ENCODE results near the gene LARGE2.

The LARGE2 gene

DNA sequence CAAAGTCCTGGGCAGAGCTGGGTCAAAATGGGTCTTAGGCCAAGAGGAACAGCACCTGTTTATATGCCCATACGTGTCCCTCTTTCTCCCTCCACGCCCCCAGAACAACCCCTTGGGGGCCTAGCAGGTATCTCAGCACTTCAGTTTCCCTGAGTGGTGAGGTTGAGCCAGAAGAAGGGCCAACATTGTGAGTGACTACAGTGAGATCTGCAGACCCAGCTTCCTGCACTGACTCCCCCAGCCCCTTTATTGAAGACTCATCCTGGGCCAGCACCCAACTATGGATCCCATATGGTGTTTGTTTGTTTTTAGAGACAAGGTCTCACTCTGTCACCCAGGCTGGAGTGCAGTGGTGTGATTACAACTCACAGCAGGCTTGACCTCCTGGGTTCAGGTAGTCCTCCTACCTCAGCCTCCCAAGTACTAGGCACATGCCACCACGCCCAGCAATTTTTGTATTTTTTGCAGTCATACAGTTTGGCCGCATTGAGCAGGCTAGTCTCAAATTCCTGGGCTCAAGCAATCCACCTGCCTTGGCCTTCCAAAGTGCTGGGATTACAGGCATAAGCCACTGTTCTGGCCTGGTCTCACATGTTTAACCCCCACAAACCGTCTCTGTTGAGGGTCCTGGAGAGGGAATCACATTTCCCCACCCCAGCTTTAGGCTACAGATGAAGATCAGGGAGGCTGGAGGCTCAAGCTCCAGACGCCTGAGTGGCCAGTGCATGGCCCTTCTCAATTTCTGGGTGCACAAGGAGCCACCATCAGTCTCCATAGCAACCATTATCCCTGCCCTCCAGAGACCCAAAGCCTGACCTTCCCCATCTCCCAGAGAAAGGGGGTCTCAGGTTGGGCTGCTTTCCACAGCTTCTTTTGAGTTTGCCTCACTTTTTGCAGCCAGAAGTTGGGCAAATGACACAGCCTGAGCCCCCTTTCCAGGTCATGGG, 1.7 kb upstream of the LARGE2 start:
- no peaks in the 10 kb centered on the region for H3K9me3 ChIP-seq (ENCODE audit: control insufficient read depth, low read length)
- peaks cover 23% of the 10 kb centered on the region for H3K27me3 ChIP-seq (ENCODE audit: control insufficient read depth, insufficient read depth, low read length)
- no peak overlapping the region for H3K4me3 ChIP-seq (ENCODE audit: low read length)
- no peaks in the 10 kb centered on the region for H3K36me3 ChIP-seq (ENCODE audit: control insufficient read depth, insufficient read depth, low read length)
- peak overlapping the region; percentile 31 for H3K9ac ChIP-seq (ENCODE audit: low read length)
- H3K4me1 ChIP-seq (ENCODE audit: control insufficient read depth, insufficient read depth, low read length): peaks cover 6% of the 10 kb centered on the region

DNA sequence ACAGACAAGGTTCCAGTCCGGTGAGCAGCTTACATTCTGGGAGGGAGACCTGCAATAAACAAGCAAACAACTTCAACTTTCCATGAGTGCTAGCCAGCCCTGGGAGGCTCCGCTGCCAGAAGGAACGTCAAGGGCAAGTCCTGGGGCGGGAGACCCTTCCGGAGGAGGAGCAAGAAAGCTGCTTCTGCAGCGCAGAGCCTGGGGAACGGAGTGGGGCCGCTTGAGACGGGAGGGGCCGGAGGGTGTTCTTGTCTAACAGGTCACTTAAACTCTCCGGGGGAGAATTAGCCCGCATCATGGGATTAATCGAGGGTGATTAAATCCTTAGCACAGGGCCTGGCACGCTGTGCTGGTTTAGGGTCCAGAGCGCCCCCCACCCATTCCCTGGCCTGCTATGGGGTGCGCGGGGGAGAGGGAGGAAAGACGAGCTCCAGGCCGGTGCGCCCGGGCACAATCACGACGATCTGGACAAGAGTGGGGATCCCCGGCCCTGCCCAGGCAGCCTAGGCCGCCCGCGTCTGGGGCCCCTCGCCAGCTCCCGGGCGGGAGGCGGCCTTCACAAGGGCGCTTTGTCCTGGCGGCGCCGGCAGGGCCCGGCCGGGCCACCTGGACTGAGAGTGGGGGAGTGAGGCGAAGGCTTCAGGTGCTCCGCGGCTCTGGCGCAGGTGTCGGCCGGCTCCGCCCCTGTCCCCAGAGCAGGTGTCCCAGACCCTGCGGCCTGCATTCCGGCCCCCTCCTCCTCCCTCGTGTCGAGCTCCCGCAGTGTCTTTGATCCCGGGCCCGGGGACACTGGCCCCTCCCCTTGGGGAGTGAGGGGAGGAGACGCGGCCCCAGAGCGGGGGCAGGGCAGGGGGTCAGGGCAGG, 663 bp upstream of the LARGE2 start:
- Histone ChIP-seq H3K9me3 (ENCODE audit: control insufficient read depth, low read length) (no peaks in the 10 kb centered on the region), H3K36me3 (ENCODE audit: control insufficient read depth, insufficient read depth, low read length) (no peaks in the 10 kb centered on the region), H3K9ac (ENCODE audit: low read length) (peak overlapping the region; percentile 31), H3K4me3 (ENCODE audit: low read length) (peak overlapping the region; percentile 25), H3K27me3 (ENCODE audit: control insufficient read depth, insufficient read depth, low read length) (peaks cover 23% of the 10 kb centered on the region), H3K4me1 (ENCODE audit: control insufficient read depth, insufficient read depth, low read length) (peaks cover 6% of the 10 kb centered on the region)

DNA sequence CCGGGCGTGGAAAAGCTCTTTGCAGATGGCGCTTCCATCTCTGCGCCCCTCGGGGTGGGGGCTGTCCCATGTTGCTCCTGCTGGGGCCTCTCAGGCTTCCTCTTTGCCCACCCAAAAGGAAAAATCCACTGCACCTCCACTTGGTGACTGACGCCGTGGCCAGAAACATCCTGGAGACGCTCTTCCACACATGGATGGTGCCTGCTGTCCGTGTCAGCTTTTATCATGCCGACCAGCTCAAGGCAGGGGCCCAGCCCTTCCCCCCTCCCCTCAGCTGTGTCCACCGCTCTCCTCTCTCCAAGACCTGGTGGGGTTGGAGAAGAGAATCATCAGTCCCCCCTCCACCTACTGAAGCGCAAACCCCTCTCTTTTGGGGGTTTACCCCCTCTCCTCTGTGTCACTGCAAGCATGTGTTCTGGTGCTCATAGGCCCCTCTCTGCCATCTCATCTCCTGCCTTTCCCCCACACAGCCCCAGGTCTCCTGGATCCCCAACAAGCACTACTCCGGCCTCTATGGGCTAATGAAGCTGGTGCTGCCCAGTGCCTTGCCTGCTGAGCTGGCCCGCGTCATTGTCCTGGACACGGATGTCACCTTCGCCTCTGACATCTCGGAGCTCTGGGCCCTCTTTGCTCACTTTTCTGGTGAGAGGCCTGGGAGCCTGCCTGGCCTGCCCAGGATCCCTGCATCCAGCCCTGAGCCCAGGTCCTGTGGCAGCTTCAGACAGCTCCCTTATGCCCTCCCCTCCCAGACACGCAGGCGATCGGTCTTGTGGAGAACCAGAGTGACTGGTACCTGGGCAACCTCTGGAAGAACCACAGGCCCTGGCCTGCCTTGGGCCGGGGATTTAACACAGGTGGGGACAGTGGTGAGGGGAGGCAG, 1.8 kb downstream of the LARGE2 start:
- H3K4me3 ChIP-seq (ENCODE audit: low read length): no peak overlapping the region
- H3K27me3 ChIP-seq (ENCODE audit: control insufficient read depth, insufficient read depth, low read length): peaks cover 23% of the 10 kb centered on the region
- H3K4me1 ChIP-seq (ENCODE audit: control insufficient read depth, insufficient read depth, low read length): peaks cover 6% of the 10 kb centered on the region
- H3K9me3 ChIP-seq (ENCODE audit: control insufficient read depth, low read length): no peaks in the 10 kb centered on the region
- no peaks in the 10 kb centered on the region for H3K36me3 ChIP-seq (ENCODE audit: control insufficient read depth, insufficient read depth, low read length)
- no peak overlapping the region for H3K9ac ChIP-seq (ENCODE audit: low read length)

DNA sequence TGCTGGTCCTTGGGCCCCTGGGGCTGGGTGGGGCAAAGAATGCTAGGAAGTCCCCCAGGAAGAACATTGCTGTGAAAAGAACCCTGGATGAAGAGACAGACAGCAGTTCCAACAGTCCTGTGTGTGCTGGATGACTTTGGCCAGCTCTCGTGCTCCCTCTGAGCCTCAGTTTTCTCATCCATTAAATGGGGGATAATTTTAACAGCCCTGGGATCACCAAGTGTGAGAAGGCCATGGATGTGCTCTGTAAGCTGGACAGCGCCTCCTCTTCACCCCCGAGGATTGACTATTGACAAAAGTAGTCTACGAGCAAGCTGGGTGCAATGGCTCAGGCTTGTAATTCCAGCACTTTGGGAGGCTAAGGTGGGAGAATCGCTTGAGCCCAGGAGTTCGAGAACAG, 2.5 kb downstream of the LARGE2 start:
- no peak overlapping the region for H3K4me3 ChIP-seq (ENCODE audit: low read length)
- no peaks in the 10 kb centered on the region for H3K9me3 ChIP-seq (ENCODE audit: control insufficient read depth, low read length)
- H3K4me1 ChIP-seq (ENCODE audit: control insufficient read depth, insufficient read depth, low read length): peaks cover 10% of the 10 kb centered on the region
- H3K9ac ChIP-seq (ENCODE audit: low read length): no peak overlapping the region
- H3K36me3 ChIP-seq (ENCODE audit: control insufficient read depth, insufficient read depth, low read length): no peaks in the 10 kb centered on the region
- peaks cover 23% of the 10 kb centered on the region for H3K27me3 ChIP-seq (ENCODE audit: control insufficient read depth, insufficient read depth, low read length)

DNA sequence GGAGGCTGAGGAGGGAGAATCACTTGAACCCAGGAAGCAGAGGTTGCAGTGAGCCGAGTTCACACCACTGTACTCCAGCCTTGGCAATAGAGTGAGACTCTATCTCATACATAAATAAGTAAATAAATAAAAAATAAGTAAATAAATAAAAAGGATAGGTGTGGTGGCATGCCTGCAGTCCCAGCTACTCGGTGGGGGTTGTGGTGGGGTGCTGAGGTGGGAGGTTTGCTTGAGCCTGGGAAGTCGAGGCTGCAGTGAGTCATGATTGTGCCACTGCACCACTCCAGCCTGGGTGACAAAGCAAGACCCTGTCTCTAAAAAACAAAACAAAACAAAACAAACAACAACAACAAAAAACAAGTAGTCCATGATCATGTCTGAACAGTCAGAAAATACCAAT, 3.1 kb downstream of the LARGE2 start:
- Histone ChIP-seq H3K4me1 (ENCODE audit: control insufficient read depth, insufficient read depth, low read length) (peaks cover 16% of the 10 kb centered on the region), H3K27me3 (ENCODE audit: control insufficient read depth, insufficient read depth, low read length) (peaks cover 23% of the 10 kb centered on the region), H3K36me3 (ENCODE audit: control insufficient read depth, insufficient read depth, low read length) (no peaks in the 10 kb centered on the region), H3K9ac (ENCODE audit: low read length) (no peak overlapping the region), H3K4me3 (ENCODE audit: low read length) (no peak overlapping the region), H3K9me3 (ENCODE audit: control insufficient read depth, low read length) (no peaks in the 10 kb centered on the region)

DNA sequence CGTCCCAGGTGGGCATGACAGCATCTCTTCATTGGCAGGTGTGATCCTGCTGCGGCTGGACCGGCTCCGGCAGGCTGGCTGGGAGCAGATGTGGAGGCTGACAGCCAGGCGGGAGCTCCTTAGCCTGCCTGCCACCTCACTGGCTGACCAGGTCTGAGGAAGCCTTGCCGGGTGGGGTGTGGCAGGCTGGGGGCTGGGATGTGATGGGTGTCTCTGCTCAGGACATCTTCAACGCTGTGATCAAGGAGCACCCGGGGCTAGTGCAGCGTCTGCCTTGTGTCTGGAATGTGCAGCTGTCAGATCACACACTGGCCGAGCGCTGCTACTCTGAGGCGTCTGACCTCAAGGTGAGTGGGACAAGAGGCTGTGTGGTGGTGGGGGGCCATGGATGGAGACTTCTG, 3.5 kb downstream of the LARGE2 start:
- Histone ChIP-seq H3K4me3 (ENCODE audit: low read length) (no peak overlapping the region), H3K4me1 (ENCODE audit: control insufficient read depth, insufficient read depth, low read length) (peaks cover 17% of the 10 kb centered on the region), H3K27me3 (ENCODE audit: control insufficient read depth, insufficient read depth, low read length) (peaks cover 23% of the 10 kb centered on the region), H3K9ac (ENCODE audit: low read length) (no peak overlapping the region), H3K9me3 (ENCODE audit: control insufficient read depth, low read length) (no peaks in the 10 kb centered on the region), H3K36me3 (ENCODE audit: control insufficient read depth, insufficient read depth, low read length) (no peaks in the 10 kb centered on the region)

DNA sequence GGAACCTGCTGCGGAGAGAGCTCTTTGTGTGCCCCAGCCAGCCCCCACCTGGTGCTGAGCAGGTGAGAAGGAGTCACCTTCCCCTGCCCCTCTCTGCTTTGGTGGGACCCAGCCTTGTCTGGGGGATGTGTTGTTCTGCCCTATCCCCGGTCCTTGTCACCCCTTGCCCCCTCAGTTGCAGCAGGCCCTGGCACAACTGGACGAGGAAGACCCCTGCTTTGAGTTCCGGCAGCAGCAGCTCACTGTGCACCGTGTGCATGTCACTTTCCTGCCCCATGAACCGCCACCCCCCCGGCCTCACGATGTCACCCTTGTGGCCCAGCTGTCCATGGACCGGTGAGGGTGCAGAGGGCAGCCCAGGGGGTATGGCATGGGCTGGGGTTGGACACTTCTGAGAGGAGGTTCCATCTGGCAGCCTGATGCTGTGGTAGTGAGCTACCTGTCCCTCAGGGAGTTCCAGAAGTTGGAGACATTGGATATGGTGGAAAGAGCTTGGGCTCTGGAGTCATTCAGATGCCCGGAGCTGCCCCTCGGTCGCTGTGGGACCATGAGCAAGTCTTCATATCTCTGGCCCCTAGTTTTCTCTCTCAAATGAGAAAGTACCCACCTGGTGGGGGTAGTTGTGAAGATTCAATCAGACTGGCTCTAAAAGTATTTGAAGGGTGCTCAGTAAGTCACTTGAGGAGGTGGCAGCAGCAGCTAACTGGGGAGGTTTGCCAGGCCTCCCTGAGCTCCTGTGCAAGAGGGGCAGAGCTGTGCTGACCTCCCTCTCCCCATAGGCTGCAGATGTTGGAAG, 4.3 kb downstream of the LARGE2 start:
- no peak overlapping the region for H3K9ac ChIP-seq (ENCODE audit: low read length)
- no peaks in the 10 kb centered on the region for H3K9me3 ChIP-seq (ENCODE audit: control insufficient read depth, low read length)

DNA sequence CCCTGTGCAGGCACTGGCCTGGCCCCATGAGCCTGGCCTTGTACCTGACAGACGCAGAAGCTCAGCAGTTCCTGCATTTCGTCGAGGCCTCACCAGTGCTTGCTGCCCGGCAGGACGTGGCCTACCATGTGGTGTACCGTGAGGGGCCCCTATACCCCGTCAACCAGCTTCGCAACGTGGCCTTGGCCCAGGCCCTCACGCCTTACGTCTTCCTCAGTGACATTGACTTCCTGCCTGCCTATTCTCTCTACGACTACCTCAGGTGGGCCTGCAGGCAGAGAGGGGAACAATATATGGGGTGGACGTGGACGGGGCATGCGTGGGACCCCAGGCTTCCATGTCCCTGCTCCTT, 4.9 kb downstream of the LARGE2 start:
- Histone ChIP-seq H3K4me1 (ENCODE audit: control insufficient read depth, insufficient read depth, low read length) (peaks cover 11% of the 10 kb centered on the region), H3K4me3 (ENCODE audit: low read length) (no peak overlapping the region)

More for the DNA sequence above, 4.3 kb downstream of the LARGE2 start:
- H3K36me3 ChIP-seq (ENCODE audit: control insufficient read depth, insufficient read depth, low read length): no peaks in the 10 kb centered on the region
- H3K4me3 ChIP-seq (ENCODE audit: low read length): no peak overlapping the region
- peaks cover 13% of the 10 kb centered on the region for H3K4me1 ChIP-seq (ENCODE audit: control insufficient read depth, insufficient read depth, low read length)
- H3K27me3 ChIP-seq (ENCODE audit: control insufficient read depth, insufficient read depth, low read length): peaks cover 18% of the 10 kb centered on the region

DNA sequence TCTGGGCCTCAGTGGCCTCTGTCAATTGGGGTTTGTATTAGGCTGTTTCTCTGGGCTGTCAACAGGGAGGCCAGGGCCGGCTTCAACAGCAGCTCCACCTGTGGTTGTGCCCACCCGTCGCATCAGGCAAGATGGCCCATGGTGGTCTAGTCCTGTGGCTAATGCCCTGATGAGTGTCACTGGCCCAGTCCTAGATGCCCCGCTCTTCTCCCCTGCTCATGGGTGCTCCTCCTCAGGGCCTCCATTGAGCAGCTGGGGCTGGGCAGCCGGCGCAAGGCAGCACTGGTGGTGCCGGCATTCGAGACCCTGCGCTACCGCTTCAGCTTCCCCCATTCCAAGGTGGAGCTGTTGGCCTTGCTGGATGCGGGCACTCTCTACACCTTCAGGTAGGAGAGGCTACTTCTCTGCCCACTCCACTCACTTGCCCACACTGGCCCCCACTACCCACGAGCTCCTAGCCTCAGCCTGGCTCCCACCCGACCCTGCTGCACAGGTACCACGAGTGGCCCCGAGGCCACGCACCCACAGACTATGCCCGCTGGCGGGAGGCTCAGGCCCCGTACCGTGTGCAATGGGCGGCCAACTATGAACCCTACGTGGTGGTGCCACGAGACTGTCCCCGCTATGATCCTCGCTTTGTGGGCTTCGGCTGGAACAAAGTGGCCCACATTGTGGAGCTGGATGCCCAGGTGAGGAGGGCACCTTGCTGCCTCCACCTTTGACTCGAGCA, 5.4 kb downstream of the LARGE2 start:
- H3K27me3 ChIP-seq (ENCODE audit: control insufficient read depth, insufficient read depth, low read length): peaks cover 7% of the 10 kb centered on the region
- no peaks in the 10 kb centered on the region for H3K36me3 ChIP-seq (ENCODE audit: control insufficient read depth, insufficient read depth, low read length)
- H3K4me3 ChIP-seq (ENCODE audit: low read length): no peak overlapping the region
- H3K9ac ChIP-seq (ENCODE audit: low read length): no peak overlapping the region
- no peaks in the 10 kb centered on the region for H3K9me3 ChIP-seq (ENCODE audit: control insufficient read depth, low read length)
- peaks cover 11% of the 10 kb centered on the region for H3K4me1 ChIP-seq (ENCODE audit: control insufficient read depth, insufficient read depth, low read length)

More for the DNA sequence above, 4.9 kb downstream of the LARGE2 start:
- H3K27me3 ChIP-seq (ENCODE audit: control insufficient read depth, insufficient read depth, low read length): peaks cover 12% of the 10 kb centered on the region
- H3K9ac ChIP-seq (ENCODE audit: low read length): no peak overlapping the region
- no peaks in the 10 kb centered on the region for H3K36me3 ChIP-seq (ENCODE audit: control insufficient read depth, insufficient read depth, low read length)
- H3K9me3 ChIP-seq (ENCODE audit: control insufficient read depth, low read length): no peaks in the 10 kb centered on the region

DNA sequence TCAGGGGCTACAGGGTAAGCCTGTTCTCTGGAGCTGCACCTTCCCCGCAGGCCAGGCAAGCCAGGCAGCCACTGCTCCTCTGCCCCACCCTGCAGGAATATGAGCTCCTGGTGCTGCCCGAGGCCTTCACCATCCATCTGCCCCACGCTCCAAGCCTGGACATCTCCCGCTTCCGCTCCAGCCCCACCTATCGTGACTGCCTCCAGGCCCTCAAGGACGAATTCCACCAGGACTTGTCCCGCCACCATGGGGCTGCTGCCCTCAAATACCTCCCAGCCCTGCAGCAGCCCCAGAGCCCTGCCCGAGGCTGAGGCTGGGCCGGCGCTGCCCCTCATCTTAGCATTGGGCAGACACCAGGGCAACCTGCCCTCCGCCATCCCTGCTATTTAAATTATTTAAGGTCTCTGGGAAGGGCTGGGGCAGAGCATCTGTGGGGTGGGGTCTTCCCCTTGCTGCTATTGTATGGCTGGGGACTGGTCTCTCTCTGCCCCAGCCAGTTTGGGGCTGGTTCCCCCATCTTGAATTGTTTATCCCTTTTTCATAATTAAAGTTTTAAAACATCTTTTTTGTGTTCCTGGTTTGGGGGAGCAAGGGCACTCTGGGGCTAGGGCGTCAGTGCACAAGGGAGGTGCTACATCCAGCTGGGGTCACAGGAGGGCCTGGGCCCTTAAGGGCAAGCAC, 6.2 kb downstream of the LARGE2 start:
- Histone ChIP-seq H3K4me1 (ENCODE audit: control insufficient read depth, insufficient read depth, low read length) (peaks cover 11% of the 10 kb centered on the region), H3K27me3 (ENCODE audit: control insufficient read depth, insufficient read depth, low read length) (no peaks in the 10 kb centered on the region), H3K36me3 (ENCODE audit: control insufficient read depth, insufficient read depth, low read length) (no peaks in the 10 kb centered on the region)

More for the DNA sequence above, 6.2 kb downstream of the LARGE2 start:
- no peak overlapping the region for H3K4me3 ChIP-seq (ENCODE audit: low read length)
- H3K9me3 ChIP-seq (ENCODE audit: control insufficient read depth, low read length): no peaks in the 10 kb centered on the region
- H3K9ac ChIP-seq (ENCODE audit: low read length): no peak overlapping the region
